Heart left ventricle (tissue), 13 donors: ENCODE data around the gene CREB3L1.

Experiments
- POLR2A ChIP-seq, 2 donors: fragments of 450-650 bp; IDR thresholded peaks; one replicate each; pipeline ENCODE4 v1.6.1; 2017; ENCODE audit warnings: antibody characterized with exemption in 2 of 2, mild to moderate bottlenecking in 2 of 2, moderate library complexity in 2 of 2
- TF ChIP-seq, protein P1 (sequence below), 12 donors: fragments of 200-600 bp; sonication (generic) in 4 of 12; IDR thresholded peaks; one replicate each; pipeline versions ENCODE4 v1.5.0 to v1.8.0; 2018 to 2022; ENCODE audit warnings: antibody characterized with exemption in 12 of 12, mild to moderate bottlenecking in 5 of 12
- donor health status: ischemic (EF 13 %, LVEDD 7.1; RV severe dilation, severe dysfunction).
- donor health status: DM: no; HTN: yes; CAD: no.
- donor health status: DM: no; HTN: no; CAD: no.
- donor health status: ischemic (EF 25% LVEDD 6.9; RV normal size, moderate dysfunction).
- donor health status: ischemic (EF 25% LVEDD 5.7; RV mildly dilated, moderate dysfunction).
- donor health status: ischemic (EF 35%, LVEDD 5.7; RV mildly dilated, moderate dysfunction).
- donor health status: nonischemic (EF 11% LVEDD 7.7; RV severe dilation, severe dysfunction).
- donor health status: DM: yes; HTN: yes; CAD: no.
- donor health status: PGD.
- donor health status: ischemic (EF 29% LVEDD 5.4; RV normal size, mild dysfunction).
- donor health status: nonischemic (EF 23%, LVEDD 6.1; RV moderate dilation, normal function).

DNA sequence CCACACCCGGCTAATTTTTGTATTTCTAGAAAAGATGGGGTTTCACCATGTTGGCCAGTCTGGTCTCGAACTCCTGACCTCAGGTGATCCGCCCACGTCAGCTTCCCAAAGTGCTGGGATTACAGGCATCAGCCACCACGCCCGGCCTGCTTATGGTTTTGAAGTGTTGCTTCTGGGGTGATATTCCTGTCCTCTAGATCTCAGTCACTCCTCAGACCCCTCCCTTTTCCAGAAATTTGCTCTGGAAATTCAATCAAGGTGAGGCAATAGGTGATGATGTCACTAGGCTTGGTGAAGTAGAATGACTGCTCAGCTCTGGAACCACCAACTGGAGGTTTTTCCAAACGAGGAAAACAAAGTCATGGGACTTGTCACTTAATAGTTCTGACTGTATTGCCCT lies 36.6 kb upstream of the CREB3L1 start:
- TF ChIP-seq POLR2A (IDR thresholded peaks at IDR 0.05), result no peak
- TF ChIP-seq, protein P1, sequence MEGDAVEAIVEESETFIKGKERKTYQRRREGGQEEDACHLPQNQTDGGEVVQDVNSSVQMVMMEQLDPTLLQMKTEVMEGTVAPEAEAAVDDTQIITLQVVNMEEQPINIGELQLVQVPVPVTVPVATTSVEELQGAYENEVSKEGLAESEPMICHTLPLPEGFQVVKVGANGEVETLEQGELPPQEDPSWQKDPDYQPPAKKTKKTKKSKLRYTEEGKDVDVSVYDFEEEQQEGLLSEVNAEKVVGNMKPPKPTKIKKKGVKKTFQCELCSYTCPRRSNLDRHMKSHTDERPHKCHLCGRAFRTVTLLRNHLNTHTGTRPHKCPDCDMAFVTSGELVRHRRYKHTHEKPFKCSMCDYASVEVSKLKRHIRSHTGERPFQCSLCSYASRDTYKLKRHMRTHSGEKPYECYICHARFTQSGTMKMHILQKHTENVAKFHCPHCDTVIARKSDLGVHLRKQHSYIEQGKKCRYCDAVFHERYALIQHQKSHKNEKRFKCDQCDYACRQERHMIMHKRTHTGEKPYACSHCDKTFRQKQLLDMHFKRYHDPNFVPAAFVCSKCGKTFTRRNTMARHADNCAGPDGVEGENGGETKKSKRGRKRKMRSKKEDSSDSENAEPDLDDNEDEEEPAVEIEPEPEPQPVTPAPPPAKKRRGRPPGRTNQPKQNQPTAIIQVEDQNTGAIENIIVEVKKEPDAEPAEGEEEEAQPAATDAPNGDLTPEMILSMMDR (IDR thresholded peaks at IDR 0.05), result no peak
